Brain microvascular endothelial cell (primary cell): ENCODE results near the gene ARHGAP25.

Experiments used
- DNase-seq: peaks from one replicate; pipeline ENCODE4 v3.0.0-alpha.2; 2020
- H3K27ac ChIP-seq: fragments of 250-450 bp; sonication (Bioruptor Pico); 2 replicates; pipeline ENCODE4 v1.5.1; 2020; ENCODE audit warnings: mild to moderate bottlenecking, moderate library complexity
- H3K27me3 ChIP-seq: fragments of 250-450 bp; sonication (Bioruptor Pico); replicated peaks from 2 replicates; pipeline ENCODE4 v1.5.1; 2020; ENCODE audit warnings: mild to moderate bottlenecking
- H3K36me3 ChIP-seq: fragments of 250-450 bp; sonication (Bioruptor Pico); replicated peaks from 2 replicates; pipeline ENCODE4 v1.5.1; 2020; ENCODE audit warnings: mild to moderate bottlenecking
- H3K4me3 ChIP-seq: 2 replicates; pipeline ENCODE4 v1.5.1; 2011; ENCODE audit warnings: low read depth, mild to moderate bottlenecking, control low read depth, low read length, moderate library complexity
- in situ Hi-C: cut with HindIII; loops from 2 replicates; pipeline ENCODE4 v1.10.0; 2017; ENCODE audit warnings: low sequenced_read_pairs, low pct_ligation_motif_present
- TF ChIP-seq, protein P1 (sequence below): IDR thresholded peaks from 2 replicates; pipeline ENCODE4 v1.5.1; 2011; ENCODE audit warnings: low read depth, mild to moderate bottlenecking, moderate library complexity, low read length, control low read depth, inconsistent platforms; ENCODE audit errors: missing control alignments

ARHGAP25 gene

DNA sequence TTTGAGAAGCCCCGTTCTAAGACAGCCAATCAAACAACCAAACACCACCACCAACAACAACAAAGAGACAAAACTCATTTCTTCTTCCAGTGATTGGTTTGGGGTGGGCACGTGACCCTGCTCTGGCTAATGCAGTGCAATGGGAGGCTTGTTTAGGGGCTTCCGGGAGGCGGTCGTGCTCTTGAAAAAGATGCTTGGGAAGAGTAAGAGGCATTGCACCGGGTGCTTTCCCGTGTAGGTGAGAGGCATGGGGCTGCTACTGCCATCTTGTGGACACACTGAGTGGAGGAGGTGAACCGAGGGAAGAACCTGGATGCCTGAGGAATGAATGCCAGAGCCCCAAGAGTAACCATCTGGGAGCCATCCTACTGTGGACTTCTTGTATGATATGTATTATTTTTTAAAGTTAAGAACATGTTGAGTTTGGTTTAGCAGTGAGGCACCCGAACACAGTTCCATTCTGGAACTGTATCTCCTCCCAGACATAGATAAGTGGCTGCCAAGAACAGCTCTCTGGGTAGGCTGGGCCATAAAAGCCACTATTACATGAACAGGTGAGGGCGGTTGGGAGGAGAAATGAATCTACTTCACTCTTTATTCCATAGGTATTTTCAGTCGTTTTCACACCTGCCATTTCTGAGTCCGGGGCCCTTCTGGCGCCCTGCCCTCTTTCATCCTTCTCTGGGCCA lies 19.1 kb upstream of the ARHGAP25 start:
- Histone ChIP-seq H3K27ac (no peak overlapping the region), H3K27me3 (no peaks in the 10 kb centered on the region), H3K36me3 (no peaks in the 10 kb centered on the region), H3K4me3 (no peak overlapping the region)
- TF ChIP-seq, protein P1, sequence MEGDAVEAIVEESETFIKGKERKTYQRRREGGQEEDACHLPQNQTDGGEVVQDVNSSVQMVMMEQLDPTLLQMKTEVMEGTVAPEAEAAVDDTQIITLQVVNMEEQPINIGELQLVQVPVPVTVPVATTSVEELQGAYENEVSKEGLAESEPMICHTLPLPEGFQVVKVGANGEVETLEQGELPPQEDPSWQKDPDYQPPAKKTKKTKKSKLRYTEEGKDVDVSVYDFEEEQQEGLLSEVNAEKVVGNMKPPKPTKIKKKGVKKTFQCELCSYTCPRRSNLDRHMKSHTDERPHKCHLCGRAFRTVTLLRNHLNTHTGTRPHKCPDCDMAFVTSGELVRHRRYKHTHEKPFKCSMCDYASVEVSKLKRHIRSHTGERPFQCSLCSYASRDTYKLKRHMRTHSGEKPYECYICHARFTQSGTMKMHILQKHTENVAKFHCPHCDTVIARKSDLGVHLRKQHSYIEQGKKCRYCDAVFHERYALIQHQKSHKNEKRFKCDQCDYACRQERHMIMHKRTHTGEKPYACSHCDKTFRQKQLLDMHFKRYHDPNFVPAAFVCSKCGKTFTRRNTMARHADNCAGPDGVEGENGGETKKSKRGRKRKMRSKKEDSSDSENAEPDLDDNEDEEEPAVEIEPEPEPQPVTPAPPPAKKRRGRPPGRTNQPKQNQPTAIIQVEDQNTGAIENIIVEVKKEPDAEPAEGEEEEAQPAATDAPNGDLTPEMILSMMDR: peak; percentile 92
- in situ Hi-C loops: no loop called here
- DNase-seq: peak; percentile 50

DNA sequence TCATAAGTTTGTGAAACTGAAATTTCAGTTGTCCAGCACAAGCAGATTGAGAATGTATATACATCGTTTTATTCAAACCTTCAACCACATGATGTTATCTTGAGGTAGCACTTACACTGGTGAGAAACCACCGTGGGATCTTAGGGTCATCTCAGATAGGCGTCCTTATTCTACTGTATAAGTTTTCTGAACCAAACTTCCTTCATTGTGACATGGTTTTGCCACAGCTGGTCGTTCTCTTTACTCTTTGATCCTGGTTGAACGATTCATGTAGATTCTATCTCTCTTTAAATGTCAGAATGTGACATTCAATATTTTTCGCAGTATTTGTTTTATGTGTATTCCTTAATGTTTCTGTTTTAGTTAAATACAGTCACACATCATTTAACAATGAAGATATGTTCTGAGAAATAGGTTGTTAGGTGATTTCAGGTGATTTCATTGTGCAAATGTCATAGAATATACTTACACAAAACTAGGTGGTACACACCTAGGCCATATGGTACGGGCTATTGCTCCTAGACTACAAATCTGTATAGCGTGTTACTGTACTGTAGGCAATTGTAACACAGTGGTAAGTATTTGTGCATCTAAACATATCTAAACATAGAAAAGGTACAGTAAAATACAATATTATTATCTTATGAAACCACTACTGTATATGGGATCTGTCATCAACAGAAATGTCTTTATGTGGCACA lies 17.9 kb upstream of the ARHGAP25 start:
- H3K27me3 ChIP-seq: no peaks in the 10 kb centered on the region
- in situ Hi-C loops: no loop called here
- DNase-seq: no peak
- TF ChIP-seq, protein P1: no peak
- no peak overlapping the region for H3K4me3 ChIP-seq
- no peak overlapping the region for H3K27ac ChIP-seq
- H3K36me3 ChIP-seq: no peaks in the 10 kb centered on the region

GRCh38 chr2:68717305-68717661 lies 17.3 kb upstream of the ARHGAP25 start:
- no peak for DNase-seq
- TF ChIP-seq, protein P1: no peak
- Histone ChIP-seq H3K4me3 (no peak overlapping the region), H3K27me3 (no peaks in the 10 kb centered on the region), H3K36me3 (no peaks in the 10 kb centered on the region), H3K27ac (no peak overlapping the region)
- in situ Hi-C loops: no loop called here

GRCh38 chr2:68719912-68720311 lies 14.7 kb upstream of the ARHGAP25 start:
- Histone ChIP-seq H3K4me3 (no peak overlapping the region), H3K27ac (no peak overlapping the region), H3K27me3 (no peaks in the 10 kb centered on the region), H3K36me3 (no peaks in the 10 kb centered on the region)
- in situ Hi-C loops: no loop called here
- TF ChIP-seq, protein P1: no peak
- DNase-seq: no peak

DNA sequence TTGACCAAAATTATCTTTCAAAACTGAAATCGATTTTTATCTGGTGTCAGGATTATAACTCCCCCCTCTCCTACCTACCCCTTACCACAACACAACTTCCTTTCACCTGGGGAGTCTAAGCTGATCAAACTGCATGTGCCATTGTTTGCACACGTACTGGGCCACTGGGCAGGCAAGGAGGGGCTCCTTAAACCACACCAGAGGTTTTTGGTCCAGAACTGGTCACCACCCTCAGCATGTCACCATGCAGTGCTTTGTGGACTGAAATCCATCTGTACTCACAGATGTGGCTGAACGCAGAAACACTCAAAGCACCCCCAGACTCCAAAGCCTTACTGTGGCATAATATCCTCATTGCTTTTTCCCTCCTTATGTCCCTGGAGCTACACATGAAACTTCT lies 13.9 kb upstream of the ARHGAP25 start:
- TF ChIP-seq, protein P1: no peak
- no peak overlapping the region for H3K4me3 ChIP-seq
- in situ Hi-C loops: no loop called here
- DNase-seq: no peak
- no peaks in the 10 kb centered on the region for H3K27me3 ChIP-seq
- no peaks in the 10 kb centered on the region for H3K36me3 ChIP-seq
- H3K27ac ChIP-seq: no peak overlapping the region
